Measurements from ENCODE around the gene HMOX2.

Gene HMOX2

GRCh38 chr16:4475880-4476788, at the start of gene HMOX2:
HMOX2 (plus strand) TSS chr16:4476398; CDS start chr16:4505525, 29,127 bp downstream.
- peak; percentile 83 for DNase-seq

GRCh38 chr16:4426722-4427372, 49.4 kb upstream of the HMOX2 start:
- no peak for DNase-seq

- DNase-seq: no peak
These were observed 47.7 kb upstream of the HMOX2 start for GRCh38 chr16:4428500-4428899.

- no peak for DNase-seq
These were observed 45.2 kb upstream of the HMOX2 start for GRCh38 chr16:4431023-4431422.

GRCh38 chr16:4433228-4433627, 43.0 kb upstream of the HMOX2 start:
- DNase-seq: no peak

- no peak for DNase-seq
These were observed 42.0 kb upstream of the HMOX2 start for GRCh38 chr16:4433914-4434787.

- DNase-seq: no peak
These were observed 40.7 kb upstream of the HMOX2 start for GRCh38 chr16:4435337-4436067.

GRCh38 chr16:4437366-4437765, 38.8 kb upstream of the HMOX2 start:
- DNase-seq: no peak

GRCh38 chr16:4442371-4442770, 33.8 kb upstream of the HMOX2 start:
- DNase-seq: no peak

GRCh38 chr16:4443271-4443670, 32.9 kb upstream of the HMOX2 start:
- DNase-seq: no peak

GRCh38 chr16:4443986-4444385, 32.2 kb upstream of the HMOX2 start:
- DNase-seq: no peak

- no peak for DNase-seq
These were observed 25.8 kb upstream of the HMOX2 start for GRCh38 chr16:4450430-4450829.

- DNase-seq: no peak
These were observed 25.2 kb upstream of the HMOX2 start for GRCh38 chr16:4450931-4451519.

- no peak for DNase-seq
These were observed 23.5 kb upstream of the HMOX2 start for GRCh38 chr16:4452674-4453073.

- no peak for DNase-seq
These were observed 21.6 kb upstream of the HMOX2 start for GRCh38 chr16:4454623-4455022.

- no peak for DNase-seq
These were observed 21.1 kb upstream of the HMOX2 start for GRCh38 chr16:4455081-4455480.

GRCh38 chr16:4455951-4456350, 20.2 kb upstream of the HMOX2 start:
- DNase-seq: no peak

- DNase-seq: no peak
These were observed 15.3 kb upstream of the HMOX2 start for GRCh38 chr16:4460936-4461249.

- DNase-seq: no peak
These were observed 14.7 kb upstream of the HMOX2 start for GRCh38 chr16:4461250-4462085.

GRCh38 chr16:4463522-4464163, 12.6 kb upstream of the HMOX2 start:
- peak; percentile 81 for DNase-seq

Data from NCI-H226 (cell line).